K562 (cell line): ENCODE results near the gene ZBTB16. TPM values are rescaled to one million over a fixed set of nuclear protein-coding genes. Genes with fewer than 3 reads are reported as not detected.

Experiments
- ATAC-seq: fragments of 200-7000 bp; cut with Tn5 transposase; 3 replicates; pipeline ENCODE4 v1.9.1; 2020; ENCODE audit warnings: moderate library complexity
- BruUV-seq: library from RNA; stranded (reverse); fragments of 400-500 nt; replicated peaks from 2 replicates; lab custom pipeline; 2021; lab: Mats Ljungman, UMichigan
- CTCF ChIA-PET: fragments of 300-600 bp; formaldehyde crosslinking; extraction: SDS; loops from one replicate; lab custom pipeline; 2021; ENCODE audit warnings: low intra/inter-chr PET ratio; lab: Yijun Ruan, JAX
- POLR2A ChIA-PET: fragments of 300-600, 350-650 bp; sonication (Branson Sonifier 250); formaldehyde crosslinking; extraction: SDS; loops from one replicate; lab custom pipeline; 2021; ENCODE audit warnings: antibody characterized with exemption, inconsistent platforms; lab: Yijun Ruan, JAX
- DNase-seq, 4 experiments: peaks; one replicate each; pipeline versions ENCODE4 v3.0.0 to v3.0.0-alpha.2; 2011 to 2018; ENCODE audit warnings: low spot score in 3 of 4, mixed read lengths in 3 of 4; ENCODE audit errors: extremely low read depth in 1 of 4
- FAIRE-seq: peaks from 2 replicates; lab custom pipeline; 2011; peaks lifted over from hg19 to GRCh38; lab: Jason Lieb, UNC
- H2AFZ ChIP-seq: 2 replicates; pipeline ENCODE4 v1.6.0; 2011; ENCODE audit warnings: low read depth, low read length, control low read depth, inconsistent platforms
- H3K27ac ChIP-seq: fragments of 200-600 bp; 3 replicates; pipeline ENCODE4 v1.8.0; 2011; ENCODE audit warnings: low read depth, mild to moderate bottlenecking, control low read depth, inconsistent platforms, low read length, moderate library complexity, mixed read lengths; ENCODE audit errors: extremely low read depth
- H3K27me3 ChIP-seq, 2 experiments: fragments of 300-600 bp in 1 of 2; 2 replicates in 1 of 2; 3 replicates in 1 of 2; pipeline versions ENCODE4 v1.6.0 to v1.8.0; 2011; ENCODE audit warnings: inconsistent platforms in 2 of 2, low read length in 2 of 2, mild to moderate bottlenecking in 1 of 2, mixed read lengths in 1 of 2, moderate library complexity in 1 of 2; ENCODE audit not compliant: control insufficient read depth in 2 of 2, insufficient read depth in 2 of 2
- H3K36me3 ChIP-seq: fragments of 300-600 bp; 3 replicates; pipeline ENCODE4 v1.8.0; 2011; ENCODE audit warnings: mild to moderate bottlenecking, low read length, inconsistent platforms; ENCODE audit not compliant: control insufficient read depth, insufficient read depth
- H3K4me1 ChIP-seq, 2 experiments: fragments of 200-600 bp in 1 of 2; replicated peaks in 1 of 2; 2 replicates in 1 of 2; 3 replicates in 1 of 2; pipeline versions ENCODE4 v1.5.1 to v1.8.0; 2011; ENCODE audit warnings: inconsistent platforms in 2 of 2, low read length in 2 of 2, mild to moderate bottlenecking in 1 of 2, mixed read lengths in 1 of 2, moderate library complexity in 1 of 2; ENCODE audit not compliant: control insufficient read depth in 2 of 2, insufficient read depth in 2 of 2
- H3K4me2 ChIP-seq: 2 replicates; pipeline ENCODE4 v1.6.1; 2011; ENCODE audit warnings: low read length, control low read depth, inconsistent platforms, mixed read lengths; ENCODE audit not compliant: insufficient read depth
- H3K4me3 ChIP-seq: fragments of 200-600 bp; sonication (generic), shearing (Covaris generic); 2 replicates; pipeline ENCODE4 v1.5.1; 2016; ENCODE audit warnings: control low read depth, inconsistent platforms
- H3K79me2 ChIP-seq: fragments of 200-600 bp; 3 replicates; pipeline ENCODE4 v1.8.0; 2011; ENCODE audit warnings: low read length, inconsistent platforms; ENCODE audit not compliant: control insufficient read depth, insufficient read depth
- H3K9ac ChIP-seq, 2 experiments: 2 replicates each; pipeline versions ENCODE4 v1.6.0 to v1.6.1; 2011; ENCODE audit warnings: low read depth in 2 of 2, low read length in 2 of 2, control low read depth in 1 of 2, inconsistent platforms in 1 of 2, mild to moderate bottlenecking in 1 of 2, mixed read lengths in 1 of 2; ENCODE audit not compliant: insufficient read depth in 1 of 2
- H3K9me1 ChIP-seq: one replicate; pipeline ENCODE4 v1.6.0; 2011; ENCODE audit warnings: inconsistent platforms, mild to moderate bottlenecking, low read length, moderate library complexity; ENCODE audit not compliant: control insufficient read depth, insufficient read depth
- H3K9me3 ChIP-seq: replicated peaks from 2 replicates; pipeline ENCODE4 v1.5.1; 2011; ENCODE audit warnings: low read depth, low read length, inconsistent platforms; ENCODE audit not compliant: control insufficient read depth, insufficient read depth
- H4K20me1 ChIP-seq: replicated peaks from 2 replicates; pipeline ENCODE4 v1.6.1; 2011; ENCODE audit warnings: low read length, inconsistent platforms, mixed read lengths; ENCODE audit not compliant: control insufficient read depth, insufficient read depth
- DDX20 ChIP-seq: fragments of 450-650 bp; IDR thresholded peaks from 2 replicates; pipeline ENCODE4 v1.6.1; 2016; ENCODE audit warnings: missing genetic modification characterization, low read depth, mild to moderate bottlenecking, missing compliant biosample characterization, moderate library complexity
- THAP12 ChIP-seq: fragments of 250-450 bp; sonication (Bioruptor Pico); IDR thresholded peaks from 2 replicates; pipeline ENCODE4 v1.9.0; 2021; ENCODE audit warnings: mild to moderate bottlenecking, inconsistent platforms
- ZKSCAN3 ChIP-seq: fragments of 250-450 bp; sonication (Bioruptor Pico); IDR thresholded peaks from 2 replicates; pipeline ENCODE4 v1.4.0; 2020
- ZNF263 ChIP-seq: sonication (generic); formaldehyde crosslinking; IDR thresholded peaks from 2 replicates; pipeline ENCODE4 v1.8.0; 2022; ENCODE audit warnings: mild to moderate bottlenecking, missing genetic modification reagents, borderline replicate concordance
- ZNF41 ChIP-seq: fragments of 250-450 bp; sonication (Bioruptor Pico); conservative IDR thresholded peaks from 2 replicates; pipeline ENCODE4 v1.4.0; 2020; ENCODE audit warnings: mild to moderate bottlenecking
- WGBS: fragments of 100-300 bp; shearing (Covaris generic); methylation state at CpG from one replicate; pipeline ENCODE4 v1.1.6; 2016; ENCODE audit warnings: low coverage, mixed read lengths; ENCODE audit not compliant: insufficient coverage; ENCODE audit errors: missing lambda C conversion rate; 5-methylcytosine and 5-hydroxymethylcytosine counted together
- in situ Hi-C: fragments of 300-500 bp; cut with MboI; formaldehyde crosslinking; loops from 4 replicates; pipeline ENCODE4 v1.15.0; 2018; ENCODE audit warnings: inconsistent platforms, mixed read lengths
- intact Hi-C: fragments of 100-400 bp; cut with micrococcal nuclease; formaldehyde crosslinking; loops from 2 replicates; pipeline ENCODE4 v1.14.2; 2022
- polyA plus RNA-seq, 8 experiments: library from polyadenylated mRNA; depleted of rRNA in 4 of 8; stranded (reverse) in 5 of 8; unstranded in 3 of 8; fragments of >200 nt; fragmentation: Nextera tagmentation in 2 of 8; fragmentation: Illumina TruSeq in 1 of 8; extraction: Ambion mirVana in 2 of 8; extraction: Trizol in 1 of 8; gene quantifications; 2 replicates each; pipeline versions ENCODE4 v1.2.1 to v1.2.3, GENCODE V29; 2011 to 2014; ENCODE audit warnings: inconsistent platforms in 1 of 8, missing spikeins in 1 of 8
- total RNA-seq, 7 experiments: library from RNA; depleted of rRNA in 6 of 7; stranded (reverse); fragments of >200 nt in 6 of 7; fragmentation: Illumina TruSeq in 2 of 7; extraction: Trizol in 2 of 7; gene quantifications; 2 replicates each; pipeline versions ENCODE4 v1.2.1 to v1.2.3, GENCODE V29; 2011 to 2021; ENCODE audit warnings: low replicate concordance in 1 of 7
- TF ChIP-seq, protein P1 (sequence below): fragments of 250-450 bp; sonication (Bioruptor Pico); IDR thresholded peaks from 2 replicates; pipeline ENCODE4 v1.8.0; 2022; ENCODE audit warnings: moderate library complexity, mild to moderate bottlenecking, inconsistent platforms

The ZBTB16 gene
- total and polyA plus RNA-seq, 9 of the 15 experiments (the other 6 are each of a cell fraction or from before 2014, with no cell fraction given): 0.06 to 0.40 (median 0.24) TPM; not detected in 4

GRCh38 chr11:114178656-114179055 lies 119.1 kb downstream of the ZBTB16 start:
- no peak for DNase-seq
- in situ Hi-C loops: no loop called here
- H3K9ac ChIP-seq: no peak overlapping the region; a peak in 1 of 4 replicates

More at GRCh38 chr11:114178656-114179055, 119.1 kb downstream of the ZBTB16 start:
- no TSS peak for BruUV-seq
- no peak overlapping the region; the same call in 1 of the 2 replicates for H3K4me2 ChIP-seq
- no peak overlapping the region for H3K4me3 ChIP-seq
- no peaks in the 10 kb centered on the region for H4K20me1 ChIP-seq
- no peak overlapping the region for H3K27ac ChIP-seq
- no peaks in the 10 kb centered on the region for H3K9me1 ChIP-seq
- H3K79me2 ChIP-seq: no peaks in the 10 kb centered on the region
- H3K27me3 ChIP-seq: peaks cover 22 to 58% of the 10 kb centered on the region in 2 experiments; a peak in 4 of 5 replicates
- H2AFZ ChIP-seq: no peak overlapping the region
- CTCF ChIA-PET: no interaction called here
- 0% methylated on average over 1 of the region's 1 CpG for WGBS
- FAIRE-seq (no peak), ATAC-seq (no peak)
- intact Hi-C loops: loop anchor here (5.0 kb wide), 1 partner anchor 141 kb away; no protein-coding TSS in a partner anchor
- POLR2A ChIA-PET: interaction anchor here (1.6 kb wide), 1 partner anchor 14 kb away, joined by 5 read pairs; no protein-coding TSS in a partner anchor
- no peaks in the 10 kb centered on the region for H3K9me3 ChIP-seq
- peaks cover 7 to 11% of the 10 kb centered on the region in 2 experiments for H3K4me1 ChIP-seq
- no peaks in the 10 kb centered on the region for H3K36me3 ChIP-seq
- TF ChIP-seq DDX20 (tag) (no peak), ZNF41 (CRISPR knock-in tag) (no peak), THAP12 (CRISPR knock-in tag) (no peak), ZNF263 (CRISPR knock-in tag) (no peak), ZKSCAN3 (CRISPR knock-in tag) (no peak)
- TF ChIP-seq, protein P1, sequence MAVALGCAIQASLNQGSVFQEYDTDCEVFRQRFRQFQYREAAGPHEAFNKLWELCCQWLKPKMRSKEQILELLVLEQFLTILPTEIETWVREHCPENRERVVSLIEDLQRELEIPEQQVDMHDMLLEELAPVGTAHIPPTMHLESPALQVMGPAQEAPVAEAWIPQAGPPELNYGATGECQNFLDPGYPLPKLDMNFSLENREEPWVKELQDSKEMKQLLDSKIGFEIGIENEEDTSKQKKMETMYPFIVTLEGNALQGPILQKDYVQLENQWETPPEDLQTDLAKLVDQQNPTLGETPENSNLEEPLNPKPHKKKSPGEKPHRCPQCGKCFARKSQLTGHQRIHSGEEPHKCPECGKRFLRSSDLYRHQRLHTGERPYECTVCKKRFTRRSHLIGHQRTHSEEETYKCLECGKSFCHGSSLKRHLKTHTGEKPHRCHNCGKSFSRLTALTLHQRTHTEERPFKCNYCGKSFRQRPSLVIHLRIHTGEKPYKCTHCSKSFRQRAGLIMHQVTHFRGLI: no peak
